Muscle layer of duodenum (tissue), 2 donors: ENCODE data around the gene LRGUK.
"Not testable (repeated sequence)": the region's sequence is repeated elsewhere in the genome, so short reads cannot be mapped to it uniquely, and the experiment has no call there.

Experiments
- H3K27ac ChIP-seq: one replicate; pipeline ENCODE4 v1.7.0; 2013; ENCODE audit warnings: mild to moderate bottlenecking, low read length
- H3K27me3 ChIP-seq: one replicate; pipeline ENCODE4 v1.7.0; 2013; ENCODE audit warnings: low read depth, mild to moderate bottlenecking, control low read depth, low read length
- H3K36me3 ChIP-seq, 2 donors: one replicate each; pipeline ENCODE4 v1.7.0; 2013; ENCODE audit warnings: low read length in 2 of 2, control low read depth in 1 of 2, mild to moderate bottlenecking in 1 of 2; ENCODE audit not compliant: insufficient read depth in 2 of 2, control insufficient read depth in 1 of 2
- H3K4me1 ChIP-seq, 2 donors: one replicate each; pipeline ENCODE4 v1.7.0; 2013; ENCODE audit warnings: low read length in 2 of 2, mild to moderate bottlenecking in 2 of 2, control low read depth in 1 of 2, moderate library complexity in 1 of 2; ENCODE audit not compliant: insufficient read depth in 2 of 2, control insufficient read depth in 1 of 2
- H3K4me3 ChIP-seq, 2 donors: one replicate each; pipeline ENCODE4 v1.7.0; 2013; ENCODE audit warnings: low read length in 2 of 2, low read depth in 1 of 2, mild to moderate bottlenecking in 1 of 2
- H3K9me3 ChIP-seq, 2 donors: one replicate each; pipeline ENCODE4 v1.7.0; 2013; ENCODE audit warnings: low read length in 2 of 2, control low read depth in 1 of 2, mild to moderate bottlenecking in 1 of 2; ENCODE audit not compliant: control insufficient read depth in 1 of 2
- donor health status: healthy.

LRGUK gene

GRCh38 chr7:134210227-134210626 is 83.1 kb downstream of the LRGUK start:
- H3K27ac ChIP-seq, result no peak overlapping the region
- no peaks in the 10 kb centered on the region for H3K27me3 ChIP-seq
- no peaks in the 10 kb centered on the region for H3K4me1 ChIP-seq
- H3K9me3 ChIP-seq, result no peaks in the 10 kb centered on the region
- no peaks in the 10 kb centered on the region for H3K36me3 ChIP-seq
- no peak overlapping the region for H3K4me3 ChIP-seq

GRCh38 chr7:134210976-134211663 is 84.0 kb downstream of the LRGUK start:
- H3K4me3 ChIP-seq, result no peak overlapping the region
- no peaks in the 10 kb centered on the region for H3K36me3 ChIP-seq
- no peak overlapping the region for H3K27ac ChIP-seq
- no peaks in the 10 kb centered on the region for H3K4me1 ChIP-seq
- no peaks in the 10 kb centered on the region for H3K9me3 ChIP-seq
- no peaks in the 10 kb centered on the region for H3K27me3 ChIP-seq

- Histone ChIP-seq H3K4me1 (no peaks in the 10 kb centered on the region), H3K4me3 (no peak overlapping the region), H3K36me3 (no peaks in the 10 kb centered on the region), H3K9me3 (no peaks in the 10 kb centered on the region), H3K27ac (no peak overlapping the region), H3K27me3 (no peaks in the 10 kb centered on the region)
Measured at GRCh38 chr7:134211817-134212216, 84.7 kb downstream of the LRGUK start.

GRCh38 chr7:134212576-134213546 is 85.7 kb downstream of the LRGUK start:
- H3K4me3 ChIP-seq, result no peak overlapping the region
- no peak overlapping the region for H3K27ac ChIP-seq
- no peaks in the 10 kb centered on the region for H3K9me3 ChIP-seq
- no peaks in the 10 kb centered on the region for H3K27me3 ChIP-seq
- H3K36me3 ChIP-seq, result no peaks in the 10 kb centered on the region
- H3K4me1 ChIP-seq, result no peaks in the 10 kb centered on the region

GRCh38 chr7:134220236-134220635 is 93.1 kb downstream of the LRGUK start:
- Histone ChIP-seq H3K4me3 (no peak overlapping the region), H3K36me3 (no peaks in the 10 kb centered on the region), H3K27ac (no peak overlapping the region), H3K9me3 (no peaks in the 10 kb centered on the region), H3K27me3 (no peaks in the 10 kb centered on the region), H3K4me1 (no peaks in the 10 kb centered on the region)

- H3K27me3 ChIP-seq, H3K27ac ChIP-seq, H3K36me3 ChIP-seq, H3K4me1 ChIP-seq, H3K4me3 ChIP-seq, H3K9me3 ChIP-seq: not testable (repeated sequence)
Measured at GRCh38 chr7:134231296-134231695, 104.2 kb downstream of the LRGUK start.

GRCh38 chr7:134234216-134234615 is 107.1 kb downstream of the LRGUK start:
- H3K4me1 ChIP-seq, result no peaks in the 10 kb centered on the region
- H3K36me3 ChIP-seq, result no peaks in the 10 kb centered on the region
- H3K27me3 ChIP-seq, result no peaks in the 10 kb centered on the region
- no peak overlapping the region for H3K4me3 ChIP-seq
- no peak overlapping the region for H3K27ac ChIP-seq
- peaks cover 0 to 4% of the 10 kb centered on the region in 2 donors for H3K9me3 ChIP-seq

GRCh38 chr7:134245253-134245652 is 118.1 kb downstream of the LRGUK start:
- Histone ChIP-seq H3K27ac (no peak overlapping the region), H3K36me3 (no peaks in the 10 kb centered on the region), H3K4me3 (no peak overlapping the region), H3K27me3 (no peaks in the 10 kb centered on the region), H3K4me1 (no peaks in the 10 kb centered on the region), H3K9me3 (no peaks in the 10 kb centered on the region)

- H3K4me3 ChIP-seq, result no peak overlapping the region
- no peaks in the 10 kb centered on the region for H3K9me3 ChIP-seq
- H3K27ac ChIP-seq, result no peak overlapping the region
- H3K27me3 ChIP-seq, result no peaks in the 10 kb centered on the region
- H3K36me3 ChIP-seq, result no peaks in the 10 kb centered on the region
- H3K4me1 ChIP-seq, result no peaks in the 10 kb centered on the region
Measured at GRCh38 chr7:134246347-134246746, 119.2 kb downstream of the LRGUK start.

- Histone ChIP-seq H3K27ac (no peak overlapping the region), H3K4me3 (no peak overlapping the region)
Measured at GRCh38 chr7:134246761-134247160, 119.6 kb downstream of the LRGUK start.

GRCh38 chr7:134248196-134248595 is 121.1 kb downstream of the LRGUK start:
- Histone ChIP-seq H3K27me3 (no peaks in the 10 kb centered on the region), H3K9me3 (no peaks in the 10 kb centered on the region), H3K4me3 (no peak overlapping the region), H3K4me1 (no peaks in the 10 kb centered on the region), H3K36me3 (no peaks in the 10 kb centered on the region), H3K27ac (no peak overlapping the region)

More at GRCh38 chr7:134246761-134247160, 119.6 kb downstream of the LRGUK start:
- no peaks in the 10 kb centered on the region for H3K9me3 ChIP-seq
- no peaks in the 10 kb centered on the region for H3K27me3 ChIP-seq
- H3K36me3 ChIP-seq, result no peaks in the 10 kb centered on the region
- no peaks in the 10 kb centered on the region for H3K4me1 ChIP-seq
